Dendritic cell treated with granulocyte-macrophage colony-stimulating factor and Interleukin-4, amounts not matched to agents 40 ng/mL and 50 ng/mL, for 4 days (primary cell): Measurements from ENCODE around the gene NADK.
"Not testable (repeated sequence)": the region's sequence is repeated elsewhere in the genome, so short reads cannot be mapped to it uniquely, and the experiment has no call there.

Experiments used
- H3K27ac Mint-ChIP-seq: one replicate; pipeline ENCODE4 v1.8.0; 2022; ENCODE audit warnings: mild to moderate bottlenecking, mixed read lengths
- H3K27me3 Mint-ChIP-seq: one replicate; pipeline ENCODE4 v1.8.0; 2022; ENCODE audit warnings: mild to moderate bottlenecking, mixed read lengths
- H3K36me3 Mint-ChIP-seq: one replicate; pipeline ENCODE4 v1.8.0; 2022; ENCODE audit warnings: low read depth, mixed read lengths
- H3K4me1 Mint-ChIP-seq: one replicate; pipeline ENCODE4 v1.8.0; 2022; ENCODE audit warnings: low read depth, mixed read lengths
- H3K4me3 Mint-ChIP-seq: one replicate; pipeline ENCODE4 v1.8.0; 2022; ENCODE audit warnings: mild to moderate bottlenecking, moderate library complexity, mixed read lengths
- H3K9me3 Mint-ChIP-seq: one replicate; pipeline ENCODE4 v1.8.0; 2022; ENCODE audit warnings: mixed read lengths
- intact Hi-C: fragments of 100-400 bp; cut with micrococcal nuclease; formaldehyde crosslinking; loops from one replicate; pipeline ENCODE4 v1.15.0; 2022

The NADK gene

DNA sequence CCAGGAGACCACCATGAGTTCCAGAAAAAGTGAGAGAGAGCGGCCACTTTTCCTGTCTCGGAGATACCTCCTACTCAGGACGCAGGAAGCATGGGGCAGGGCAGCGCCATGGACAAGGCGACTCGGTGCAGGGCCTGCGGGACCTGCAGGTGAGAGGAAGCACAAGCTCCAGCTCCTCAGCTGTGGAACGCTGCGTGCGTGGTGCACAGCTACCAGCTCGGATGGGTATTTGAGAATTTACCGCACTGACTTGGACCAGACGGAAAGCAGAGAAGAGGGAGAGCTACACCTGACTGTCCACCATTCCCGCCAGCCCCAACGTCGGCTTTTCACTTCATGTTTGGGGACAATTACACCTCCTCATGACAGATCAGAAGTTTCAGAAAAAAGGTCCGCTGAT, 45.9 kb downstream of the NADK start:
- H3K27me3 Mint-ChIP-seq, result no peaks in the 10 kb centered on the region
- no peaks in the 10 kb centered on the region for H3K9me3 Mint-ChIP-seq
- intact Hi-C loops, result no loop called here
- H3K4me3 Mint-ChIP-seq, result no peak overlapping the region
- no peaks in the 10 kb centered on the region for H3K4me1 Mint-ChIP-seq
- no peak overlapping the region for H3K27ac Mint-ChIP-seq
- H3K36me3 Mint-ChIP-seq, result peaks cover 73% of the 10 kb centered on the region

DNA sequence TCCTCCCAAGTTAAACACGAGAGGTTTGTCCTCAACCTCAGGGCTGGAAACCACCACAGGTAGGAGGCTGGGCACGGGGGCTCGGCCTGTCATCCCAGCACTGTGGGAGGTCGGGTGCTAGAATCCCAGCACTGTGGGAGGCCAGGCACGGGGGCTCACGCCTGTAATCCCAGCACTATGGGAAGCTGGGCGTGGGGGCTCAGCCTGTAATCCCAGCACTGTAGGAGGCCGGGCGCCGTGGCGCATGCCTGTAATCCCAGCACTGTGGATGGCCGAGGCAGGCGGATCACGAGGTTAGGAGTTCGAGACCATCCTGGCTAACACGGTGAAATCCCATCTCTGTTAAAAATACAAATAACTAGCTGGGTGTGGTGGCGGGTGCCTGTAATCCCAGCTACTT, 47.4 kb downstream of the NADK start:
- Mint-ChIP-seq H3K27ac (no peak overlapping the region), H3K36me3 (peaks cover 70% of the 10 kb centered on the region), H3K9me3 (no peaks in the 10 kb centered on the region), H3K4me1 (no peaks in the 10 kb centered on the region), H3K4me3 (no peak overlapping the region), H3K27me3 (no peaks in the 10 kb centered on the region)
- intact Hi-C loops, result no loop called here

DNA sequence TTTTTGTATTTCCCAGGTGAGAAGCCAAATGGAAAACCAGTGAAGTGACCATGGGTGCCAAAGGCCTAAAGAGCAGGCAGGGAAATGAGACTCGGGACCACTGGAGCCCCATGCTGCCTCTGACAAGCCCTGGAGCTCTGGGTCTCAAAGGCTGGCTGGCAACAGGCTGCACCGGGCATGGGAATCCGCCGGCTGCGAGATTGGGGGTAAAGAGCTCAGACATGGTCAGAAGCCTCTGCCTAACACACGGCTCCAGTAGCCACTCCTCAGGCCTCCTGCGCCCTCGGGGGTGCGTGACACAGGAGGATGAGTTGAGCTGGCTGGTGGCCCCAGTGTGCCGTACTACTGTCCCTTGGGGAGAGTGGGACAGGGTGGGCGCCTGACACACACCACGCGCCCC, 48.0 kb downstream of the NADK start:
- H3K9me3 Mint-ChIP-seq, H3K27me3 Mint-ChIP-seq, H3K4me1 Mint-ChIP-seq, intact Hi-C loops, H3K27ac Mint-ChIP-seq, H3K4me3 Mint-ChIP-seq: not testable (repeated sequence)
- H3K36me3 Mint-ChIP-seq, result peaks cover 64% of the 10 kb centered on the region

DNA sequence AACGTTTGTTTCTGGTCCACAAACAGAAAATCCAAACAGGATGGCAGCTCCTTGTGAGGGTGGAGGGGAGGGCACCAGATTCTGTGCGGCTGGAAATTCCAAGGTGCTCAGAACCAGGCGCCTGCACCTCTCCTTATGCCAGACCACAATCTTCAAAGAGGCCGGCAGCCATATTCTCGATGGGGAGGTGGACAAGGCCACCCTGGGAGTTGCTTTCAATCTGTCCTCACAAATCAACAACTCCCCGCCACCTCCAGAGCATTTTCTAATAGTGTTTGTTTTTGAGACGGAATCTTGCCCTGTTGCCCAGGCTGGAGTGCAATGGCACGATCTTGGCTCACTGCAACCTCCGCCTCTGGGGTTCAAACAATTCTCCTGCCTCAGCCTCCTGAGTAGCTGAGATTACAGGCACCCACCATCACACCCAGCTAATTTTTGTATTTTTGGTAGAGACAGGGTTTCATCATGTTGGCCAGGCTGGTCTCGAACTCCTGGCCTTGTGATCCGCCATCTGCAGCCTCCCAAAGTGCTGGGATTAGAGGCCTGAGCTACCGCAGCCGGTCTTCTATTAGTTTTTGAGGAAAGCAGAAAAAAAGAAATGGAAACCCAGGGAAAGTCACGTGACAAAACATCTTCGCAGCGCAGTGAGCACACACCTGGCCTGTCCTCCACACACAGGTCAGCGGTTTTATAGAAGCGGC, 49.0 kb downstream of the NADK start:
- peaks cover 56% of the 10 kb centered on the region for H3K36me3 Mint-ChIP-seq
- H3K9me3 Mint-ChIP-seq, H3K27me3 Mint-ChIP-seq, H3K4me1 Mint-ChIP-seq, H3K4me3 Mint-ChIP-seq, intact Hi-C loops: not testable (repeated sequence)
- H3K27ac Mint-ChIP-seq, result peak overlapping the region; percentile 56

DNA sequence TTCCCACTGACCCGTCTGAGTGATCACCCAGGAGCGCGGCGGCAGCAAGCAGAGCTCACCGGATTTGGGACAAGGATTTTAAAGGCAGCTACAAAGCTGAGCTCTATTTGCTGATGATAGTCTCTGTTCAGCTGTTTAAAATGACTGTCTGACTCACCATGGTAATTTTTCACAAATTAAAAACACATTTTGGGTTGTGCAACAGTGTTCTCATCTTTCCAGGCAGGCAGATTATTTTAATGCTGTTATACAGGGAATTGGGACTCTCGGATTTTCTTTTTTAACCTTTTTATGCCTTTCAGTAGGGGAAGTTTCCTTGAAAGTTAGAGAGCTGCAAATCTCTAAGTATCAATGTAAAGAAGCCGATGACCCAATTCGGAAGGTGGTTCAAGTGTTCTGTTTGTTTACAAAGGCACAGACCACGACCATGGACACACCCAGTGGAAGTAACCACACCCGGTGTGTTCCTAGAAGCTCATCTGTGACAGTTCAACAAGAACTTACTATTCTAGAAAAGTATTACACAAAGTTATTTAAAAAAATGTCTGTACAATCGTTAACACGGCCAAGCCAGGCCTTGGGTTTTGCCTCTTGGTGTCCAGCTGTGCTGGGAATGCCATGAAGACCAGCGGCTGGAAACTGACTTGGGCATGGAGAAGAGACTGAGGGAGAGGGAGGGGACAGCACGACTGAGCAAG, 49.8 kb downstream of the NADK start:
- H3K4me1 Mint-ChIP-seq, intact Hi-C loops, H3K27me3 Mint-ChIP-seq, H3K9me3 Mint-ChIP-seq, H3K4me3 Mint-ChIP-seq: not testable (repeated sequence)
- H3K36me3 Mint-ChIP-seq, result peaks cover 49% of the 10 kb centered on the region
- peak overlapping the region; percentile 56 for H3K27ac Mint-ChIP-seq

DNA sequence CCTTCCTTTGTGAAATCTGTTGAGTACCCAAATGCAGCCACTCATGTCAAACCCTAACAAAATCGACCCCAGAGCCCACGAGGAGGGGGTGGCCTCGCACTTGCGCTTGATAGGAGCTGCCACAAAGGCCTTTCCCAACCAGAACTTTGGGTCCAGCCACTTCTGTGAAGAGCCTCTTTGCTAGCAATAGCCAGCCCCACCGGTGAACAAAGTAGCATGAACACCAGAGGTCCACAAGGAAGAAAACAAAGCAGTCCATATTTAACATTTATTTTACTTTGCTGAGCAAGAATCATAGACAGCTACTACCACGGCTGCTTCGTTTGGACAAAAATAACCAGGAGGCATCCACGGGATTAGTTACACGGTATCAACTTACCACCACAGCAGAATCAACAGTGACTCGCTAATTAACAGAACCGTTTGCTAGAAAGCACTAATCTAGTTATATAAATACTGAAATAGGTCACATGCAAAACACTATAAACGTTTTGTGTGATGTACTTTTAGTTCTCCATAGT, 51.1 kb downstream of the NADK start:
- H3K27ac Mint-ChIP-seq, H3K9me3 Mint-ChIP-seq, H3K4me3 Mint-ChIP-seq, H3K4me1 Mint-ChIP-seq, intact Hi-C loops, H3K27me3 Mint-ChIP-seq: not testable (repeated sequence)
- H3K36me3 Mint-ChIP-seq, result peaks cover 36% of the 10 kb centered on the region

DNA sequence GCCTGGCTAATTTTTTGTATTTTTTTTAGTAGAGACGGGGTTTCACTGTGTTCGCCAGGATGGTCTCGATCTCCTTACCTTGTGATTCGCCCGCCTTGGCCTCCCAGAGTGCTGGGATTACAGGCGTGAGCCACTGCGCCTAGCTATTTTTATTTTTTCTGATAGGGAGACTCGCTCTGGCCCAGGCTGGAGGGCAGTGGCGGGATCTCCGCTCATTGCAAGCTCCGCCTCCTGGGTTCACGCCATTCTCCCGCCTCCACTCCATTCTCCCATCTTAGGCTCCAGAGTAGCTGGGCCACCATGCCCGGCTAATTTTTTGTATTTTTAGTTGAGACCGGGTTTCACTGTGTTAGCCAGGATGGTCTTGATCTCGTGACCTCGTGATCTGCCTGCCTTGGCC, 52.2 kb downstream of the NADK start:
- H3K27me3 Mint-ChIP-seq, intact Hi-C loops, H3K9me3 Mint-ChIP-seq, H3K4me1 Mint-ChIP-seq: not testable (repeated sequence)
- peaks cover 35% of the 10 kb centered on the region for H3K36me3 Mint-ChIP-seq
- peak overlapping the region; percentile 9 for H3K4me3 Mint-ChIP-seq
- H3K27ac Mint-ChIP-seq, result peak overlapping the region; percentile 20

DNA sequence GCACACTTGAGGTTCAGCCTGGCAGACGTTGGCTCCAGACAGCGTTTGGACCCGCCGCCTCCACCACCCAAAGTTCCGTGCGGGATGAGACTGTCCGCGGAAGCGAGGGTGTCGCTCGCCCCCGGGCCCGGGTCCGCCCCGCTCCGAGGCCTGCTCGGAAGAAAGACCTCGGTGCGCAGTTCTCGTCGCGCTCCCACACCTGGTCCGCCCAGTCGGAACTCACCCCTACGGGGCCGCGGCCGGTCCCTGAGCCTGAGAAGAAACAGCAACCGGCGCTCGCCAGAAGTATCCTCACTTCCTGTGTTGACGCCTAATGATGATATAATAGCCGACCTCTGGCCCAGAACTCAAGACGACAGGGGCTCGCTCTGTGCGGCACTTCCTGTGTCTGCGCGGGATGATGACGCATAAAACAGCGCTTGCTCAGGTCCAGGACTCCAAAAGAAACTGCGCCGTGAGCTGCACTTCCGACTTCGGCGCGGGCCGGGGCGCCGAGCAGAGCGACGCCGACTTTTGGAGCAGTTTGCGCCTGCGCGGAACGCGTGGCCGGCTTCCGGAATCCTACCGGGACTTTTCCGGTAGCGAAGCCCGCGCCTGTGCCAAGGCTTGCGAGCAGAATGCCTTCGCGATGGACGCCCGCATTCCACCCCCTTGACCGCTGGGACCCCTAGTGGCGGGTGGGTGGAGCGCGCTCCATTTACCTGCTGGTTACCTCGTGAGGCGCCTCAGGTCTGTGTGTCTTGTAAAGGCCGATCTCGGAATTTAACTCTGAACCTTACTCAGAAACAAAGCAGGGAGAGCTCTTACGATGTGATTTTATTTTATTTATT, 54.0 kb downstream of the NADK start, which contains the start of gene CDK11A:
CDK11A (minus strand) TSS at position 323 of the 830 bp plus-strand sequence. CDS start 1,539 bp downstream, outside the sequence.
- intact Hi-C loops, H3K27me3 Mint-ChIP-seq, H3K9me3 Mint-ChIP-seq, H3K4me1 Mint-ChIP-seq: not testable (repeated sequence)
- Mint-ChIP-seq H3K4me3 (peak within 1 kb of the TSS; percentile 87), H3K27ac (peak within 1 kb of the TSS; percentile 88), H3K36me3 (peaks cover 42% of the 10 kb centered on the region)

DNA sequence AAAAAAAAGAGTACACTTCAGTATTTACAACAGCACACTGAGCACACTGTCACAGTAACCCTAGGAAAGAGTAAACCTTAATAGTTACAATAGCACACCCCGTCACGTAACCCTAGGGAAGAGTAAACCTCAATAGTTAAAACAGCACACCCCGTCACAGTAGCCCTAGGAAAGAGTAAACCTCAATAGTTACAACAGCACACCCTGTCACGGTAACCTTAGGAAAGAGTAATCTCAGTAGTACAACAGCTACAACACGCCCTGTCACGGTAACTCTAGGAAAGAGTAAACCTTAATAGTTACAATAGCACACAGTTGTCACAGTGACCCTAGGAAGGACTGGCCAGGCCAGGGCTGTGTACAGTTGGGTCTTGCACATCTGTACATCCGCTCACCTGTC, 57.1 kb downstream of the NADK start:
- Mint-ChIP-seq H3K9me3 (no peaks in the 10 kb centered on the region), H3K4me3 (no peak overlapping the region), H3K4me1 (no peaks in the 10 kb centered on the region), H3K27ac (no peak overlapping the region), H3K36me3 (peaks cover 54% of the 10 kb centered on the region), H3K27me3 (no peaks in the 10 kb centered on the region)
- intact Hi-C loops, result no loop called here

DNA sequence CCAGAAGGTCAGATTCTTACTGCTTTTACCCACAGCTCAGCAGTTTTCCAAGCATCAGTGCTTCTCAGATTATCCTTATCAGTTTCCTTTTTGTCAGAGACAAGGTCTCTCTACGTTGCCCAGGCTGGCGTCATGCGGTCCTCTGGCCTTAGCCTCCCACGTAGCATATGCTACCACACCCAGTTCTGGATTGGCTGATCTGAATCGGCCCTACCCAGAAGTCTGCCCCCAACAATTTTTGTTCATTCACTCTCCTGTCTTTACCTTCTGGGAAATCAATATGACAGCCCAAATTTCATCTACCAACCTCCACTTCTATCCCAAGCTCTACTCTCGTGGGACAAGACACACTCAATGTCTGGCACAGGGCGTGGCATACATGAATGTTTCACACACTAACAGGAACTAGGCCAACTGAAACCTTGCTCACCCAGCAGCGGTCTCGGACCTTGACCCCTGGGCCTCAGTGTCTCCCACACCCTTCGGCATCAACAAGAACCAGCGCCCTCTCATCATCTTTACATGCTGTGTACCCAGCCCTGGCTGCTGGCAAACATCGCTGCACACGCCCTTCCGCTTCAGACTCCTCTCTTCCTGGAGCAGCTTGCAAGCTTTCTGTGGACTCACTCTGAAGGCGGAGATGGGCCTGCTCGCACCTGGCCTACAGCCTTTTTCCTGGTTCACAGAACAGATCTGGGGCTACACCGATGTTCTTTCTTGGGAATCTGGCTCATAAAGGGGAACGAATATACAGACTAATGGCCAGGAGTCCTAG, 63.0 kb downstream of the NADK start:
- H3K27me3 Mint-ChIP-seq, H3K27ac Mint-ChIP-seq, intact Hi-C loops, H3K9me3 Mint-ChIP-seq, H3K4me3 Mint-ChIP-seq, H3K4me1 Mint-ChIP-seq: not testable (repeated sequence)
- peaks cover 54% of the 10 kb centered on the region for H3K36me3 Mint-ChIP-seq

DNA sequence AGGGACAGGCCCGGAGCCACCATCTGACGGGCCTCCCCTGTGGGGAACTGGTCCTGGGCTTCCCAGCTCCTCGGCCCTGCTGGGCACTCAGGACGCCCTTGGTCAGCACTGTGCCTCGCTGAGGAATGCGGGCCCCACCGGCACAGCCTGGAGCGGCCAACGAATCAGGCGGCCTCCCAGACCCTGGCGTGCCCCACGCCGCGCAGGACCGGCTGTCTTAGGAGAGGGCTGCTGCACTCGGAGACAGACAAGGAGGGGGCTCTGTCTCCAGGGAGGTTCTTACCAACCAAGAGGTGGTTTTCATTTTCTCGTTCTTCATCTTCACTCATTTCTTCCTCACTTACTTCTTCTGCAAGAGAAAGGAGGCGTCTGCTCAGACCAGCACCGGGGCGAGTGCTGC, 70.4 kb downstream of the NADK start:
- H3K36me3 Mint-ChIP-seq, result peaks cover 41% of the 10 kb centered on the region
- intact Hi-C loops, H3K4me1 Mint-ChIP-seq: not testable (repeated sequence)

DNA sequence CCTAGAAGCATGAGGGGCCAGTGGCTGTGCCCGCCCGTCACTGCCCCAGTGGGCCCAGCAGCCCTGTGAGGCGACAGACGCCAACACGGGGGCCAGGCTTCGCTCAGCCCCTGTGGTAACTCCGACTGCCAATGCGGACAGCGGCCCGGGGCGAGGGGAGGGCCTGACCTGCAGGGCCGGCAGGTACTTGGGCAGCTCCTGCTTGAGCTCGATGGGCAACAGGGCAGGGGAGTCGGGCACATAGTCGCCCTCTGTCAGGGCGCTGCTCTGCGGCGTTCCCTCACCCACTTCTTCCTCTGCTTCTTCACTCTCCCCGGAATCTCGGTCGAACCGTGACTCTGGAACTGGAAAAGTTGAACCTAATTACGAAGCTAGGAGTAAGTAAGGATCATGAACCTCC, 71.0 kb downstream of the NADK start:
- H3K4me1 Mint-ChIP-seq, intact Hi-C loops, H3K4me3 Mint-ChIP-seq, H3K27me3 Mint-ChIP-seq, H3K27ac Mint-ChIP-seq, H3K9me3 Mint-ChIP-seq: not testable (repeated sequence)
- H3K36me3 Mint-ChIP-seq, result peaks cover 41% of the 10 kb centered on the region

More for the DNA sequence above, 70.4 kb downstream of the NADK start:
- H3K27ac Mint-ChIP-seq, H3K4me3 Mint-ChIP-seq, H3K9me3 Mint-ChIP-seq, H3K27me3 Mint-ChIP-seq: not testable (repeated sequence)

DNA sequence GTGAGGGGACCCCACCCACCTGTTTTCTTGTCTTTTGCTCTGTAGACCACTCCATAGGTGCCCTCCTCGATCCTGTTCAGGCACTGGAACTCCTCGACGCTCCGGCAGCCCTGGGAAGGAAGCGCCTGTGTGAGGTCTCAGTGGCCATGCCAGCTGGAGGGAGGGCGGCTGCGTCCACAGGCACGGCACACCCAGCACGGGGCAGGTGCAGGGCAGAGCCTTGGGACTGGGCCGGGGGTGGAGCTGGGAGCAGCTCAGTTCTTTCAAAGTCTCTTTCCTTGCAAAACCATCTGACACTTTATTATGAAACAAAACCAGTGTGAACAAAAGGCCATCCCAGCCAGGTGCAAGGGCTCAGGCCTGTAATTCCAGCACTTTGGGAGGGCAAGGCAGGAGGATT, 72.6 kb downstream of the NADK start:
- H3K9me3 Mint-ChIP-seq, H3K4me1 Mint-ChIP-seq, intact Hi-C loops, H3K4me3 Mint-ChIP-seq, H3K27ac Mint-ChIP-seq, H3K27me3 Mint-ChIP-seq: not testable (repeated sequence)
- peaks cover 39% of the 10 kb centered on the region for H3K36me3 Mint-ChIP-seq
